GM12878 (cell line): ENCODE measurements around the gene OXER1. TPM values are rescaled to one million over a fixed set of nuclear protein-coding genes. Genes with fewer than 3 reads are reported as not detected.

ENCODE experiments used
- ASH2L ChIP-seq: fragments of 300-600, 200-600 bp; sonication (generic); IDR thresholded peaks from 2 replicates; pipeline ENCODE4 v1.6.1; 2017; ENCODE audit warnings: low read depth, mild to moderate bottlenecking, borderline replicate concordance
- BHLHE40 ChIP-seq, 2 experiments: fragments of 450-650 bp in 1 of 2; IDR thresholded peaks; 2 replicates each; pipeline ENCODE4 v1.6.1; 2011 to 2017; ENCODE audit warnings: low read depth in 2 of 2, borderline replicate concordance in 1 of 2, improper control_type of control experiment in 1 of 2, low read length in 1 of 2, mild to moderate bottlenecking in 1 of 2
- CHD1 ChIP-seq: IDR thresholded peaks from 2 replicates; pipeline ENCODE4 v1.6.1; 2012; ENCODE audit warnings: low read depth, low read length, improper control_type of control experiment
- FOXM1 ChIP-seq: IDR thresholded peaks from 2 replicates; pipeline ENCODE4 v1.6.1; 2012; ENCODE audit warnings: low read depth, mild to moderate bottlenecking, inconsistent platforms, low read length, moderate library complexity
- HDAC2 ChIP-seq: fragments of 200-600 bp; sonication (generic); IDR thresholded peaks from 2 replicates; pipeline ENCODE4 v1.6.1; 2017
- IKZF1 ChIP-seq: fragments of 450-650 bp; conservative IDR thresholded peaks from 2 replicates; pipeline ENCODE4 v1.6.1; 2017; ENCODE audit warnings: antibody characterized with exemption, mild to moderate bottlenecking
- IKZF2 ChIP-seq, 2 experiments: fragments of 450-650 bp; IDR thresholded peaks; 2 replicates each; pipeline ENCODE4 v1.6.1; 2017; ENCODE audit warnings: mild to moderate bottlenecking in 2 of 2, moderate library complexity in 2 of 2
- JUND ChIP-seq: IDR thresholded peaks from 2 replicates; pipeline ENCODE4 v1.6.1; 2012; ENCODE audit warnings: low read depth, mild to moderate bottlenecking, low read length, improper control_type of control experiment, moderate library complexity
- MEF2B ChIP-seq: fragments of 450-650 bp; IDR thresholded peaks from 2 replicates; pipeline ENCODE4 v1.6.1; 2018; ENCODE audit warnings: mild to moderate bottlenecking, moderate library complexity; ENCODE audit not compliant: partially characterized antibody, poor library complexity, severe bottlenecking
- MTA3 ChIP-seq: IDR thresholded peaks from 2 replicates; pipeline ENCODE4 v1.6.1; 2012; ENCODE audit warnings: low read length, inconsistent platforms, borderline replicate concordance
- RAD51 ChIP-seq: fragments of 450-650 bp; IDR thresholded peaks from 2 replicates; pipeline ENCODE4 v1.6.1; 2016; ENCODE audit warnings: moderate library complexity, mild to moderate bottlenecking, inconsistent platforms
- RBBP5 ChIP-seq: fragments of 200-600 bp; sonication (generic); conservative IDR thresholded peaks from 2 replicates; pipeline ENCODE4 v1.6.1; 2016
- SKIL ChIP-seq: fragments of 450-650 bp; IDR thresholded peaks from 2 replicates; pipeline ENCODE4 v1.6.1; 2017; ENCODE audit warnings: mild to moderate bottlenecking, low read depth, inconsistent platforms; ENCODE audit not compliant: poor library complexity, severe bottlenecking
- TAF1 ChIP-seq: IDR thresholded peaks from 2 replicates; pipeline ENCODE4 v1.6.1; 2011; ENCODE audit warnings: mild to moderate bottlenecking, low read depth, low read length, borderline replicate concordance
- TBL1XR1 ChIP-seq: IDR thresholded peaks from 2 replicates; pipeline ENCODE4 v1.6.1; 2012; ENCODE audit warnings: low read depth, low read length, improper control_type of control experiment
- USF1 ChIP-seq: IDR thresholded peaks from 2 replicates; pipeline ENCODE4 v1.6.1; 2011; ENCODE audit warnings: borderline replicate concordance, low read depth, mild to moderate bottlenecking, moderate library complexity, mixed read lengths, low read length; ENCODE audit not compliant: insufficient read depth; ENCODE audit errors: extremely low read length
- YBX1 ChIP-seq: fragments of 450-650 bp; IDR thresholded peaks from 2 replicates; pipeline ENCODE4 v1.6.1; 2016; ENCODE audit warnings: antibody characterized with exemption
- ZSCAN29 ChIP-seq: fragments of 450-650 bp; IDR thresholded peaks from 2 replicates; pipeline ENCODE4 v1.6.1; 2017; ENCODE audit warnings: mild to moderate bottlenecking, moderate library complexity
- polyA plus RNA-seq, 11 experiments: library from polyadenylated mRNA; depleted of rRNA in 4 of 11; unstranded in 6 of 11; stranded (reverse) in 5 of 11; fragments of >200 nt; fragmentation: Nextera tagmentation in 4 of 11; fragmentation: Illumina TruSeq in 1 of 11; extraction: Ambion mirVana in 4 of 11; extraction: Trizol in 1 of 11; gene quantifications; 1 replicate in 1 of 11; 2 replicates in 10 of 11; pipeline versions ENCODE4 v1.2.1 to v1.2.3, GENCODE V29; 2011 to 2016; ENCODE audit warnings: inconsistent platforms in 2 of 11, missing spikeins in 2 of 11, low read depth in 1 of 11
- total RNA-seq, 4 experiments: library from RNA; depleted of rRNA in 3 of 4; stranded (reverse); fragments of >200 nt in 3 of 4; fragmentation: Illumina TruSeq in 1 of 4; extraction: Trizol in 1 of 4; gene quantifications; 2 replicates each; pipeline versions ENCODE4 v1.2.1 to v1.2.3, GENCODE V29; 2013 to 2021
- TF ChIP-seq, protein P1 (sequence below): fragments of 450-650 bp; formaldehyde crosslinking; IDR thresholded peaks from 2 replicates; pipeline ENCODE4 v1.5.0; 2022; ENCODE audit warnings: mild to moderate bottlenecking, missing genetic modification characterization
- TF ChIP-seq, protein P2 (sequence below): IDR thresholded peaks from 2 replicates; pipeline ENCODE4 v1.6.1; 2012; ENCODE audit warnings: mild to moderate bottlenecking, low read depth, low read length

The OXER1 gene
- total and polyA plus RNA-seq, 10 of the 15 experiments (the other 5 are each of a cell fraction or from before 2014, with no cell fraction given), result 0.11 to 8.6 (median 3.3) TPM

DNA sequence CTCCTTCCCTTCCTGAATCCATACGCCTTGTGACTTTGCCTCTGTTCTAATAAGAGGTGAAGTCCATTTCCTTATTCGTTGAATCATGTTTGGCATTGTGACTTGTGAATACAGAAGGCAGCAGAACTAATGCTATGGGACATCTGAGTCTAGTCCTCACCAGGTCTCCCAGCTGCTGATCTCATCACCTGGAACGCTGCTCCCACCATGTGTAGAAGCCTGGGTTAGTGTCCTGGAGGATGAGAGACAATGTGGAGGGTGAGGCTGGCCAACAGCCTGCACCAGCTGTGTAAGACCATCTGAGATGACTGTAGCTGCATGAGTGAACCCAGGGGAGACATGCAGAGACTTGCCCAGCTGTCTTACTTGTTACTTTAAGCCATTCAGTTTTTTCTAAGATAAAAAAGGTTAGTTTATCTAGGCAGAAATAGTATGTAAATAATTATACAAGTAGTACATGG is 31.9 kb upstream of the OXER1 start (continued):
- TF ChIP-seq, protein P1, sequence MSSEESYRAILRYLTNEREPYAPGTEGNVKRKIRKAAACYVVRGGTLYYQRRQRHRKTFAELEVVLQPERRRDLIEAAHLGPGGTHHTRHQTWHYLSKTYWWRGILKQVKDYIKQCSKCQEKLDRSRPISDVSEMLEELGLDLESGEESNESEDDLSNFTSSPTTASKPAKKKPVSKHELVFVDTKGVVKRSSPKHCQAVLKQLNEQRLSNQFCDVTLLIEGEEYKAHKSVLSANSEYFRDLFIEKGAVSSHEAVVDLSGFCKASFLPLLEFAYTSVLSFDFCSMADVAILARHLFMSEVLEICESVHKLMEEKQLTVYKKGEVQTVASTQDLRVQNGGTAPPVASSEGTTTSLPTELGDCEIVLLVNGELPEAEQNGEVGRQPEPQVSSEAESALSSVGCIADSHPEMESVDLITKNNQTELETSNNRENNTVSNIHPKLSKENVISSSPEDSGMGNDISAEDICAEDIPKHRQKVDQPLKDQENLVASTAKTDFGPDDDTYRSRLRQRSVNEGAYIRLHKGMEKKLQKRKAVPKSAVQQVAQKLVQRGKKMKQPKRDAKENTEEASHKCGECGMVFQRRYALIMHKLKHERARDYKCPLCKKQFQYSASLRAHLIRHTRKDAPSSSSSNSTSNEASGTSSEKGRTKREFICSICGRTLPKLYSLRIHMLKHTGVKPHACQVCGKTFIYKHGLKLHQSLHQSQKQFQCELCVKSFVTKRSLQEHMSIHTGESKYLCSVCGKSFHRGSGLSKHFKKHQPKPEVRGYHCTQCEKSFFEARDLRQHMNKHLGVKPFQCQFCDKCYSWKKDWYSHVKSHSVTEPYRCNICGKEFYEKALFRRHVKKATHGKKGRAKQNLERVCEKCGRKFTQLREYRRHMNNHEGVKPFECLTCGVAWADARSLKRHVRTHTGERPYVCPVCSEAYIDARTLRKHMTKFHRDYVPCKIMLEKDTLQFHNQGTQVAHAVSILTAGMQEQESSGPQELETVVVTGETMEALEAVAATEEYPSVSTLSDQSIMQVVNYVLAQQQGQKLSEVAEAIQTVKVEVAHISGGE (CRISPR knock-in tag), result no peak
- TF ChIP-seq BHLHE40 (IDR thresholded peaks at IDR 0.05; ENCODE audit: borderline replicate concordance in 1 of 2, low read depth in 2 of 2, low read length in 1 of 2) (no peak; a peak in 1 of 4 replicates), MEF2B (no peak), IKZF2 (IDR thresholded peaks at IDR 0.05) (no peak; a peak in 1 of 4 replicates), TBL1XR1 (no peak), CHD1 (peak; percentile 88; the same call in 1 of the 2 replicates), RAD51 (no peak), YBX1 (no peak), RBBP5 (no peak; the same call in 1 of the 2 replicates), IKZF1 (peak; percentile 43), ASH2L (no peak), JUND (no peak), SKIL (peak; percentile 71), HDAC2 (0 out of 2 replicates have a peak, but pooled peaks have one; percentile 18), TAF1 (peak; percentile 79), ZSCAN29 (no peak), MTA3 (0 out of 2 replicates have a peak, but pooled peaks have one; percentile 50), USF1 (no peak), FOXM1 (peak; percentile 46; the same call in 1 of the 2 replicates)
- TF ChIP-seq, protein P2, sequence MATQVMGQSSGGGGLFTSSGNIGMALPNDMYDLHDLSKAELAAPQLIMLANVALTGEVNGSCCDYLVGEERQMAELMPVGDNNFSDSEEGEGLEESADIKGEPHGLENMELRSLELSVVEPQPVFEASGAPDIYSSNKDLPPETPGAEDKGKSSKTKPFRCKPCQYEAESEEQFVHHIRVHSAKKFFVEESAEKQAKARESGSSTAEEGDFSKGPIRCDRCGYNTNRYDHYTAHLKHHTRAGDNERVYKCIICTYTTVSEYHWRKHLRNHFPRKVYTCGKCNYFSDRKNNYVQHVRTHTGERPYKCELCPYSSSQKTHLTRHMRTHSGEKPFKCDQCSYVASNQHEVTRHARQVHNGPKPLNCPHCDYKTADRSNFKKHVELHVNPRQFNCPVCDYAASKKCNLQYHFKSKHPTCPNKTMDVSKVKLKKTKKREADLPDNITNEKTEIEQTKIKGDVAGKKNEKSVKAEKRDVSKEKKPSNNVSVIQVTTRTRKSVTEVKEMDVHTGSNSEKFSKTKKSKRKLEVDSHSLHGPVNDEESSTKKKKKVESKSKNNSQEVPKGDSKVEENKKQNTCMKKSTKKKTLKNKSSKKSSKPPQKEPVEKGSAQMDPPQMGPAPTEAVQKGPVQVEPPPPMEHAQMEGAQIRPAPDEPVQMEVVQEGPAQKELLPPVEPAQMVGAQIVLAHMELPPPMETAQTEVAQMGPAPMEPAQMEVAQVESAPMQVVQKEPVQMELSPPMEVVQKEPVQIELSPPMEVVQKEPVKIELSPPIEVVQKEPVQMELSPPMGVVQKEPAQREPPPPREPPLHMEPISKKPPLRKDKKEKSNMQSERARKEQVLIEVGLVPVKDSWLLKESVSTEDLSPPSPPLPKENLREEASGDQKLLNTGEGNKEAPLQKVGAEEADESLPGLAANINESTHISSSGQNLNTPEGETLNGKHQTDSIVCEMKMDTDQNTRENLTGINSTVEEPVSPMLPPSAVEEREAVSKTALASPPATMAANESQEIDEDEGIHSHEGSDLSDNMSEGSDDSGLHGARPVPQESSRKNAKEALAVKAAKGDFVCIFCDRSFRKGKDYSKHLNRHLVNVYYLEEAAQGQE, result no peak
